Measurements from ENCODE around the gene IGF2R.
"Not testable (repeated sequence)": the region's sequence is repeated elsewhere in the genome, so short reads cannot be mapped to it uniquely, and the experiment has no call there.

The IGF2R gene

DNA sequence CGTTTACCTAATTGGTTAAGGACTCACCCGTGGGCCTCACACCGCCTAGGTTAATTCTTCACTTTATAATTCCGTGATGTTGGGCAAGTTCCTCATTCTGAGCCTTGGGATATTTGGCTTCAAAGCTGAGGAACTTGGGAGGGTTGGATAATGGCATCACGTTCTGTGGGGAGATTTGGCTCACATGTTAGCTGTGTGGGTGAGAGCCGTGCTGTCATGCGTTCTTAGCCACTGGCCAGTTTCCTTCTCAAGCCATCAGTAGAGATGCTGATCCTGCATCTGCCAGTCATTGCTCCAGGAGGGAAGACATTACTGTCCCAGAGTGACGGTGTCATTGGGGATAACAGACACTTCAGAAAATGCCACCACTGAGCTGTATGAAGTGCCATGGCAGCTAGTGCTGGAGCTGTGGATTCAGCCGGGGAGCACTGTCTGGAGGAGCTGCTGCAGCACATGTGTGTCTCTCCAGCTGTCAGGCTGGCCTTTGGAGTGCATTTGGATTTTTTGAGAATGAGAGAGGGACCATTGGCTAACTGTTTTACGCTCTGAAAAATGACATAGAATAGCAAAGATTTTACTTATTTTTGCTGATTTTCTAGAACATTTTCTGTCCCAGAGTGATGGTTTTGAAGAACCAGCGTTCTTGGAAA, 16.5 kb downstream of the IGF2R start:
- no peaks in the 10 kb centered on the region for H3K36me3 Mint-ChIP-seq (ENCODE audit: low read depth)
- H3K27me3 Mint-ChIP-seq (ENCODE audit: low read depth), result no peaks in the 10 kb centered on the region
- no peaks in the 10 kb centered on the region for H3K9me3 Mint-ChIP-seq
- H3K27ac Mint-ChIP-seq, result no peak overlapping the region
- DNase-seq (ENCODE audit: low spot score), result no peak
- H3K4me1 Mint-ChIP-seq (ENCODE audit: low read depth), result peaks cover 73% of the 10 kb centered on the region
- no peak overlapping the region for H3K4me3 Mint-ChIP-seq

- peaks cover 24% of the 10 kb centered on the region for H3K36me3 Mint-ChIP-seq (ENCODE audit: low read depth)
Measured at GRCh38 chr6:159988983-159989454, 20.1 kb downstream of the IGF2R start.

GRCh38 chr6:159989492-159990480, 20.9 kb downstream of the IGF2R start:
- H3K9me3 Mint-ChIP-seq, result peaks cover 6% of the 10 kb centered on the region
- H3K27me3 Mint-ChIP-seq (ENCODE audit: low read depth), result no peaks in the 10 kb centered on the region
- H3K27ac Mint-ChIP-seq, result no peak overlapping the region
- H3K4me1 Mint-ChIP-seq (ENCODE audit: low read depth), result peaks cover 49% of the 10 kb centered on the region
- no peak for DNase-seq (ENCODE audit: low spot score)
- peak overlapping the region; percentile 6 for H3K4me3 Mint-ChIP-seq
- peaks cover 31% of the 10 kb centered on the region for H3K36me3 Mint-ChIP-seq (ENCODE audit: low read depth)

More at GRCh38 chr6:159988983-159989454, 20.1 kb downstream of the IGF2R start:
- Mint-ChIP-seq H3K27ac (peak overlapping the region; percentile 55), H3K9me3 (peaks cover 2% of the 10 kb centered on the region), H3K4me3 (no peak overlapping the region), H3K27me3 (ENCODE audit: low read depth) (no peaks in the 10 kb centered on the region), H3K4me1 (ENCODE audit: low read depth) (peaks cover 46% of the 10 kb centered on the region)
- DNase-seq (ENCODE audit: low spot score), result no peak

DNA sequence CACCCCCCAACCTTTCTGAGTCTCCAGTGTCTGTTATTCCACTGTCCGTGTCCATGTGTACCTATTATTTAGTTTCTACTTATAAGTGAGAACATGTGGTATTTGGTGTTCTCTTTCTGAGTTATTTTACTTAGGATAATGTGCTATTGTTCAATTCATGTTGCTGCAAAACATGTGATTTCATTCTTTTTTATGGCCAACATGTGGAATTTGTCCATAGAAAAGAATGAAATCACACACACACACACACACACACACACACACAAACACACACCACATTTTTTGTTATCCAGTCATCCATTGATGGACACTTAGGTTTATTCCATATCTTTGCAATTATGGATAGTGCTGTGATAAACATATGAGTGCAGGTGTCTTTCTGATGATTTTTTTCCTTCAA, 23.5 kb downstream of the IGF2R start:
- Mint-ChIP-seq H3K27me3 (ENCODE audit: low read depth) (no peaks in the 10 kb centered on the region), H3K4me1 (ENCODE audit: low read depth) (peaks cover 43% of the 10 kb centered on the region), H3K4me3 (no peak overlapping the region), H3K27ac (no peak overlapping the region), H3K36me3 (ENCODE audit: low read depth) (peaks cover 40% of the 10 kb centered on the region), H3K9me3 (peaks cover 10% of the 10 kb centered on the region)
- DNase-seq (ENCODE audit: low spot score), result no peak

DNA sequence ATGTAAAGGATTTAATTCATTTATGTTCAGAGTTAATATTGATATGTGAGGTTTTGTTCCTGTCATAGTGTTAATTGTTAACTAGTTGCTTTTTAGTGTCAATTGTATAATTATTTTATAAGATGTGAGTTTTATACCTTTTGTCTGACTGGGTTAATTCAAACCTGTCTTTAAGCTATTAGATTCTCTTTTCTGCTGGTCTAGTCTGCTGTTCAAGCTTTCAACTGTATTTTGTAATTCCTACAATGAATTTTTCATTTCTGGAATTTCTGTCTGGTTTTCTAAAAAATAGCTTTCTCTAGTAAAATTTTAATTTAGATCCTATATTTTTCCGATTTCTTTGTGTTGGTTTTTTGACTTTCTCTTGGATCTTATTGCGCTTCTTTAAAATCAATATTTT, 26.5 kb downstream of the IGF2R start:
- peaks cover 30% of the 10 kb centered on the region for H3K4me1 Mint-ChIP-seq (ENCODE audit: low read depth)
- DNase-seq (ENCODE audit: low spot score), result no peak
- H3K36me3 Mint-ChIP-seq (ENCODE audit: low read depth), result peaks cover 59% of the 10 kb centered on the region
- no peak overlapping the region for H3K4me3 Mint-ChIP-seq
- no peak overlapping the region for H3K27ac Mint-ChIP-seq
- no peaks in the 10 kb centered on the region for H3K27me3 Mint-ChIP-seq (ENCODE audit: low read depth)
- peaks cover 10% of the 10 kb centered on the region for H3K9me3 Mint-ChIP-seq

- peaks cover 30% of the 10 kb centered on the region for H3K4me1 Mint-ChIP-seq (ENCODE audit: low read depth)
- H3K9me3 Mint-ChIP-seq, result peaks cover 10% of the 10 kb centered on the region
- H3K36me3 Mint-ChIP-seq (ENCODE audit: low read depth), result peaks cover 60% of the 10 kb centered on the region
- H3K4me3 Mint-ChIP-seq, result no peak overlapping the region
- no peaks in the 10 kb centered on the region for H3K27me3 Mint-ChIP-seq (ENCODE audit: low read depth)
- DNase-seq (ENCODE audit: low spot score), result no peak
- H3K27ac Mint-ChIP-seq, result no peak overlapping the region
Measured at GRCh38 chr6:159996087-159996622, 27.3 kb downstream of the IGF2R start.

- Mint-ChIP-seq H3K4me1 (ENCODE audit: low read depth) (peaks cover 30% of the 10 kb centered on the region), H3K9me3 (peaks cover 10% of the 10 kb centered on the region), H3K27me3 (ENCODE audit: low read depth) (no peaks in the 10 kb centered on the region), H3K4me3 (no peak overlapping the region), H3K36me3 (ENCODE audit: low read depth) (peaks cover 55% of the 10 kb centered on the region), H3K27ac (no peak overlapping the region)
- DNase-seq (ENCODE audit: low spot score), result no peak
Measured at GRCh38 chr6:159996626-159997497, 28.0 kb downstream of the IGF2R start.

- H3K4me3 Mint-ChIP-seq, result no peak overlapping the region
- H3K27ac Mint-ChIP-seq, result no peak overlapping the region
- DNase-seq (ENCODE audit: low spot score), result no peak
- H3K27me3 Mint-ChIP-seq (ENCODE audit: low read depth), result no peaks in the 10 kb centered on the region
- H3K9me3 Mint-ChIP-seq, result peaks cover 10% of the 10 kb centered on the region
- peaks cover 50% of the 10 kb centered on the region for H3K36me3 Mint-ChIP-seq (ENCODE audit: low read depth)
- H3K4me1 Mint-ChIP-seq (ENCODE audit: low read depth), result peaks cover 33% of the 10 kb centered on the region
Measured at GRCh38 chr6:159997498-159998101, 28.7 kb downstream of the IGF2R start.

- Mint-ChIP-seq H3K4me3 (no peak overlapping the region), H3K4me1 (ENCODE audit: low read depth) (peaks cover 25% of the 10 kb centered on the region), H3K27me3 (ENCODE audit: low read depth) (no peaks in the 10 kb centered on the region), H3K9me3 (peaks cover 10% of the 10 kb centered on the region), H3K36me3 (ENCODE audit: low read depth) (peaks cover 43% of the 10 kb centered on the region), H3K27ac (no peak overlapping the region)
- no peak for DNase-seq (ENCODE audit: low spot score)
Measured at GRCh38 chr6:159998538-159998937, 29.7 kb downstream of the IGF2R start.

DNA sequence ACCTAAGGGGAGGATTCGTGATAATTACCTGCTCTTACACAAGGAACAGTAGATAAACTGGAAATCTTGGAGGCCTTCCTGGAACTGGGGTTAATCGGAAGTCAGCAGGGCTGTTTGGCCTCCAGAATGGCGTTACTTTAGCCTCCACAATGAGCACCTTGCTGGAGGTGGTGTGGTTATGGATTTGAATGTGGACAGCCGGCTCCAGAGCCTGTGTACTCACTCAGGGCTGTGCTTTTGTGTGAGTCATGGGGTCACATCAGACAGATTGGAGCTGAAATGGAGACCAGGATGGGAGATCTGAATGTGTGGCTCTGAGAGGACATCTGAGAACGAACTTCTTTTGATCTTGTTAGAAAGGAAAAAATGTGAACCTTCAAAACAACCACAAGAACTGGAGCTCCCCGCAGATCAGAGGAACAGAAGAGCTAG, 30.4 kb downstream of the IGF2R start:
- Mint-ChIP-seq H3K27ac (peak overlapping the region; percentile 18), H3K36me3 (ENCODE audit: low read depth) (peaks cover 42% of the 10 kb centered on the region), H3K4me3 (no peak overlapping the region), H3K27me3 (ENCODE audit: low read depth) (no peaks in the 10 kb centered on the region), H3K9me3 (peaks cover 6% of the 10 kb centered on the region), H3K4me1 (ENCODE audit: low read depth) (peaks cover 24% of the 10 kb centered on the region)
- DNase-seq (ENCODE audit: low spot score), result no peak

- Mint-ChIP-seq H3K9me3 (no peaks in the 10 kb centered on the region), H3K36me3 (ENCODE audit: low read depth) (peaks cover 32% of the 10 kb centered on the region), H3K27ac (no peak overlapping the region), H3K4me3 (no peak overlapping the region), H3K4me1 (ENCODE audit: low read depth) (peaks cover 20% of the 10 kb centered on the region), H3K27me3 (ENCODE audit: low read depth) (no peaks in the 10 kb centered on the region)
- DNase-seq (ENCODE audit: low spot score), result no peak
Measured at GRCh38 chr6:160000280-160000704, 31.4 kb downstream of the IGF2R start.

- not testable (repeated sequence) for H3K27ac Mint-ChIP-seq; H3K4me3 Mint-ChIP-seq; H3K27me3 Mint-ChIP-seq (ENCODE audit: low read depth); DNase-seq (ENCODE audit: low spot score); H3K9me3 Mint-ChIP-seq
- Mint-ChIP-seq H3K4me1 (ENCODE audit: low read depth) (peaks cover 20% of the 10 kb centered on the region), H3K36me3 (ENCODE audit: low read depth) (peaks cover 31% of the 10 kb centered on the region)
Measured at GRCh38 chr6:160000893-160001427, 32.1 kb downstream of the IGF2R start.

- Mint-ChIP-seq H3K36me3 (ENCODE audit: low read depth) (peaks cover 32% of the 10 kb centered on the region), H3K4me3 (no peak overlapping the region), H3K9me3 (no peaks in the 10 kb centered on the region), H3K27me3 (ENCODE audit: low read depth) (no peaks in the 10 kb centered on the region), H3K27ac (no peak overlapping the region), H3K4me1 (ENCODE audit: low read depth) (peaks cover 25% of the 10 kb centered on the region)
- no peak for DNase-seq (ENCODE audit: low spot score)
Measured at GRCh38 chr6:160002882-160003281, 34.0 kb downstream of the IGF2R start.

All from T-helper 2 cell treated with Interferon-gamma antibody and Interleukin-4, amounts not matched to agents 5 μg/mL and 100 μg/mL, for 36 hours (primary cell).